Upper lobe of left lung (tissue), 4 donors: ENCODE data around the gene EHD3.

Experiments used
- POLR2A ChIP-seq, 4 donors: fragments of 450-650 bp; IDR thresholded peaks; one replicate each; pipeline ENCODE4 v1.5.1; 2016 to 2017; ENCODE audit warnings: antibody characterized with exemption in 4 of 4, mild to moderate bottlenecking in 2 of 4
- POLR2AphosphoS5 ChIP-seq, 2 donors: sonication (generic); formaldehyde crosslinking; IDR thresholded peaks; one replicate each; pipeline ENCODE4 v1.5.1; 2017; ENCODE audit warnings: antibody characterized with exemption in 2 of 2

- no peak for TF ChIP-seq POLR2A (IDR thresholded peaks at IDR 0.05)
- no peak for TF ChIP-seq POLR2AphosphoS5 (IDR thresholded peaks at IDR 0.05)
Observed at GRCh38 chr2:31254237-31255203, 20.6 kb downstream of the EHD3 start.
